ENCODE data around the gene PPP2R5E. TPM values are rescaled to one million over a fixed set of nuclear protein-coding genes. Genes with fewer than 3 reads are reported as not detected.

Gene PPP2R5E
- total and polyA plus RNA-seq, 2 donors (not counting 1 experiment from before 2014, with no cell fraction given): 18.5 to 38.8 TPM

- H3K4me2 ChIP-seq (ENCODE audit: extremely low read depth, insufficient read depth, low read length): no peak overlapping the region
- peaks cover 1% of the 10 kb centered on the region for H4K20me1 ChIP-seq (ENCODE audit: control insufficient read depth, extremely low read depth, insufficient read depth, low read length)
- no peaks in the 10 kb centered on the region for H3K9me3 ChIP-seq (ENCODE audit: control insufficient read depth, insufficient read depth, low read depth, low read length)
- no peaks in the 10 kb centered on the region for H3K36me3 ChIP-seq (ENCODE audit: control insufficient read depth, insufficient read depth, low read length)
- H3K4me3 ChIP-seq (replicated peaks in 1 of 4; ENCODE audit: control extremely low read depth in 1 of 4, insufficient read depth in 1 of 4, low read depth in 3 of 4, low read length in 4 of 4): no peak overlapping the region
- no peak overlapping the region for H3K9ac ChIP-seq (ENCODE audit: insufficient read depth, low read length)
- H3K27me3 ChIP-seq (ENCODE audit: control insufficient read depth, insufficient read depth, low read length): no peaks in the 10 kb centered on the region
- TF ChIP-seq EZH2 (IDR thresholded peaks at IDR 0.05; ENCODE audit: low read length, missing control alignments) (no peak), CTCF (conservative IDR thresholded peaks at IDR 0.05 in 1 of 2, IDR thresholded peaks at IDR 0.05 in 1 of 2; ENCODE audit: low read depth in 1 of 2, low read length in 2 of 2) (no peak)
- no peak overlapping the region for H2AFZ ChIP-seq (ENCODE audit: low read length)
- peaks cover 49% of the 10 kb centered on the region for H3K79me2 ChIP-seq (ENCODE audit: control insufficient read depth, insufficient read depth, low read length)
- peaks cover 8% of the 10 kb centered on the region for H3K4me1 ChIP-seq (ENCODE audit: control insufficient read depth, extremely low read depth, insufficient read depth, low read length)
- no peak for DNase-seq (ENCODE audit: low read depth in 2 of 2)
- H3K27ac ChIP-seq (ENCODE audit: insufficient read depth, low read length): no peak overlapping the region
These were observed 74.9 kb downstream of the PPP2R5E start for GRCh38 chr14:63468294-63468693.

- peaks cover 1% of the 10 kb centered on the region for H4K20me1 ChIP-seq (ENCODE audit: control insufficient read depth, extremely low read depth, insufficient read depth, low read length)
- H3K4me2 ChIP-seq (ENCODE audit: extremely low read depth, insufficient read depth, low read length): no peak overlapping the region
- peaks cover 8% of the 10 kb centered on the region for H3K4me1 ChIP-seq (ENCODE audit: control insufficient read depth, extremely low read depth, insufficient read depth, low read length)
- H3K27ac ChIP-seq (ENCODE audit: insufficient read depth, low read length): no peak overlapping the region
- DNase-seq (ENCODE audit: low read depth in 2 of 2): no peak
- no peaks in the 10 kb centered on the region for H3K9me3 ChIP-seq (ENCODE audit: control insufficient read depth, insufficient read depth, low read depth, low read length)
- H3K36me3 ChIP-seq (ENCODE audit: control insufficient read depth, insufficient read depth, low read length): no peaks in the 10 kb centered on the region
- no peak overlapping the region for H3K9ac ChIP-seq (ENCODE audit: insufficient read depth, low read length)
- peaks cover 48% of the 10 kb centered on the region for H3K79me2 ChIP-seq (ENCODE audit: control insufficient read depth, insufficient read depth, low read length)
- H2AFZ ChIP-seq (ENCODE audit: low read length): no peak overlapping the region
- no peak overlapping the region for H3K4me3 ChIP-seq (replicated peaks in 1 of 4; ENCODE audit: control extremely low read depth in 1 of 4, insufficient read depth in 1 of 4, low read depth in 3 of 4, low read length in 4 of 4)
- H3K27me3 ChIP-seq (ENCODE audit: control insufficient read depth, insufficient read depth, low read length): no peaks in the 10 kb centered on the region
- TF ChIP-seq EZH2 (IDR thresholded peaks at IDR 0.05; ENCODE audit: low read length, missing control alignments) (no peak), CTCF (conservative IDR thresholded peaks at IDR 0.05 in 1 of 2, IDR thresholded peaks at IDR 0.05 in 1 of 2; ENCODE audit: low read depth in 1 of 2, low read length in 2 of 2) (no peak)
These were observed 75.6 kb downstream of the PPP2R5E start for GRCh38 chr14:63467440-63468072.

GRCh38 chr14:63465347-63465746 is 77.8 kb downstream of the PPP2R5E start:
- no peaks in the 10 kb centered on the region for H3K4me1 ChIP-seq (ENCODE audit: control insufficient read depth, extremely low read depth, insufficient read depth, low read length)
- H3K4me3 ChIP-seq (replicated peaks in 1 of 4; ENCODE audit: control extremely low read depth in 1 of 4, insufficient read depth in 1 of 4, low read depth in 3 of 4, low read length in 4 of 4): no peak overlapping the region
- H3K27ac ChIP-seq (ENCODE audit: insufficient read depth, low read length): no peak overlapping the region
- peaks cover 45% of the 10 kb centered on the region for H3K79me2 ChIP-seq (ENCODE audit: control insufficient read depth, insufficient read depth, low read length)
- H3K4me2 ChIP-seq (ENCODE audit: extremely low read depth, insufficient read depth, low read length): no peak overlapping the region
- H3K9me3 ChIP-seq (ENCODE audit: control insufficient read depth, insufficient read depth, low read depth, low read length): no peaks in the 10 kb centered on the region
- no peak overlapping the region for H3K9ac ChIP-seq (ENCODE audit: insufficient read depth, low read length)
- TF ChIP-seq EZH2 (IDR thresholded peaks at IDR 0.05; ENCODE audit: low read length, missing control alignments) (no peak), CTCF (conservative IDR thresholded peaks at IDR 0.05 in 1 of 2, IDR thresholded peaks at IDR 0.05 in 1 of 2; ENCODE audit: low read depth in 1 of 2, low read length in 2 of 2) (no peak)
- H3K36me3 ChIP-seq (ENCODE audit: control insufficient read depth, insufficient read depth, low read length): no peaks in the 10 kb centered on the region
- H3K27me3 ChIP-seq (ENCODE audit: control insufficient read depth, insufficient read depth, low read length): no peaks in the 10 kb centered on the region
- H2AFZ ChIP-seq (ENCODE audit: low read length): no peak overlapping the region
- peaks cover 1% of the 10 kb centered on the region for H4K20me1 ChIP-seq (ENCODE audit: control insufficient read depth, extremely low read depth, insufficient read depth, low read length)
- DNase-seq (ENCODE audit: low read depth in 2 of 2): no peak
